SU-DHL-6 (cell line): ENCODE measurements around the gene C10orf62.

Experiments
- H2AFZ ChIP-seq: fragments of 200-600 bp; sonication (generic); 2 replicates; pipeline ENCODE4 v1.6.1; 2014; ENCODE audit warnings: low read depth, mild to moderate bottlenecking, moderate library complexity, mixed read lengths, antibody characterized with exemption, low read length; ENCODE audit not compliant: severe bottlenecking
- H3F3A ChIP-seq: fragments of 200-600 bp; shearing (Covaris generic); 2 replicates; pipeline ENCODE4 v1.6.0; 2016; ENCODE audit warnings: antibody characterized with exemption, mild to moderate bottlenecking; ENCODE audit not compliant: insufficient read depth
- H3K27ac ChIP-seq: fragments of 200-600 bp; sonication (generic); 2 replicates; pipeline ENCODE4 v1.5.1; 2016; ENCODE audit warnings: low read depth, mild to moderate bottlenecking, low read length, moderate library complexity, mixed read lengths
- H3K27me3 ChIP-seq: fragments of 200-600 bp; sonication (generic), shearing (Covaris generic); 2 replicates; pipeline ENCODE4 v1.6.0; 2014; ENCODE audit warnings: mild to moderate bottlenecking, low read length
- H3K36me3 ChIP-seq: fragments of 200-600 bp; sonication (generic); 2 replicates; pipeline ENCODE4 v1.6.1; 2014; ENCODE audit warnings: mild to moderate bottlenecking, low read length, mixed read lengths
- H3K4me2 ChIP-seq: fragments of 300-600, 200-600 bp; shearing (Covaris generic), sonication (generic); 2 replicates; pipeline ENCODE4 v1.6.0; 2014; ENCODE audit warnings: low read length, low read depth, mild to moderate bottlenecking; ENCODE audit not compliant: poor library complexity, severe bottlenecking
- H3K4me3 ChIP-seq: fragments of 200-600 bp; sonication (generic); 2 replicates; pipeline ENCODE4 v1.5.1; 2014; ENCODE audit warnings: antibody characterized with exemption, low read length, mild to moderate bottlenecking, mixed read lengths; ENCODE audit not compliant: insufficient read depth, poor library complexity, severe bottlenecking
- H3K79me2 ChIP-seq: fragments of 200-600 bp; sonication (generic); 2 replicates; pipeline ENCODE4 v1.6.1; 2014; ENCODE audit warnings: mild to moderate bottlenecking, low read length, moderate library complexity; ENCODE audit not compliant: insufficient read depth
- H3K9ac ChIP-seq: fragments of 200-600 bp; sonication (generic); 2 replicates; pipeline ENCODE4 v1.7.0; 2014; ENCODE audit warnings: mild to moderate bottlenecking, low read length
- H3K9me2 ChIP-seq: fragments of 200-600 bp; sonication (generic); replicated peaks from 2 replicates; pipeline ENCODE4 v1.6.1; 2014; ENCODE audit warnings: low read length; ENCODE audit not compliant: insufficient read depth
- H3K9me3 ChIP-seq: fragments of 200-600 bp; sonication (generic); 2 replicates; pipeline ENCODE4 v1.6.1; 2014; ENCODE audit warnings: low read length, mixed read lengths; ENCODE audit not compliant: insufficient read depth
- H4K20me1 ChIP-seq: fragments of 200-600 bp; sonication (generic); 2 replicates; pipeline ENCODE4 v1.6.1; 2014; ENCODE audit warnings: low read depth, mild to moderate bottlenecking, antibody characterized with exemption, low read length, moderate library complexity, mixed read lengths
- EZH2phosphoT487 ChIP-seq: fragments of 200-600 bp; sonication (generic), shearing (Covaris generic); conservative IDR thresholded peaks from 2 replicates; pipeline ENCODE4 v1.6.1; 2018; ENCODE audit warnings: mild to moderate bottlenecking, antibody characterized with exemption, low read length, moderate library complexity, mixed read lengths
- TF ChIP-seq, protein P1 (sequence below): fragments of 200-600 bp; sonication (generic); IDR thresholded peaks from one replicate; pipeline ENCODE4 v1.5.1; 2017; ENCODE audit warnings: antibody characterized with exemption, mild to moderate bottlenecking, low read length, moderate library complexity; ENCODE audit not compliant: insufficient read depth, poor library complexity, severe bottlenecking

C10orf62 gene

DNA sequence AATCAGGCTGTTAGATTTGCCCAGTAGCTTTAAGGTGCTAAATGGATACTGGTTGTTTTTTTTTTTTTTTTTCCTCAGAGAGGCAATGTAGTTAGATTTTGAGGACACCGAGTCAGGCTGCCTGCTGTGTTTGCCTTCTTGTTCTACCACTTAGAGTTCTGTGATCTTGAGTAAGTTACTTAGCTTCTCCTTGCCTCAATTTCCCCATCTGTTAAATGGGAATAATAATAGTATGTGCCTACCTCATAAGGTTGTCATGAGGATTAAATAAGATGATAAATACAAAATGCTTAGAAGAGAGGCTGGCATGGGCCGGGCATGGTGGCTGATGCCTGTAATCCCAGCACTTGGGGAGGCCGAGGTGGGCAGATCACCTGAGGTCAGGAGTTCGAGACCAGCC is 29.2 kb downstream of the C10orf62 start:
- Histone ChIP-seq H4K20me1 (no peaks in the 10 kb centered on the region), H3K9ac (no peak overlapping the region), H3K9me2 (no peaks in the 10 kb centered on the region), H3K4me3 (no peak overlapping the region), H3K9me3 (no peaks in the 10 kb centered on the region), H3K27me3 (no peaks in the 10 kb centered on the region), H3K79me2 (no peaks in the 10 kb centered on the region), H3K27ac (no peak overlapping the region), H3F3A (no peaks in the 10 kb centered on the region), H2AFZ (no peak overlapping the region), H3K4me2 (no peak overlapping the region), H3K36me3 (no peaks in the 10 kb centered on the region)
- TF ChIP-seq, protein P1, sequence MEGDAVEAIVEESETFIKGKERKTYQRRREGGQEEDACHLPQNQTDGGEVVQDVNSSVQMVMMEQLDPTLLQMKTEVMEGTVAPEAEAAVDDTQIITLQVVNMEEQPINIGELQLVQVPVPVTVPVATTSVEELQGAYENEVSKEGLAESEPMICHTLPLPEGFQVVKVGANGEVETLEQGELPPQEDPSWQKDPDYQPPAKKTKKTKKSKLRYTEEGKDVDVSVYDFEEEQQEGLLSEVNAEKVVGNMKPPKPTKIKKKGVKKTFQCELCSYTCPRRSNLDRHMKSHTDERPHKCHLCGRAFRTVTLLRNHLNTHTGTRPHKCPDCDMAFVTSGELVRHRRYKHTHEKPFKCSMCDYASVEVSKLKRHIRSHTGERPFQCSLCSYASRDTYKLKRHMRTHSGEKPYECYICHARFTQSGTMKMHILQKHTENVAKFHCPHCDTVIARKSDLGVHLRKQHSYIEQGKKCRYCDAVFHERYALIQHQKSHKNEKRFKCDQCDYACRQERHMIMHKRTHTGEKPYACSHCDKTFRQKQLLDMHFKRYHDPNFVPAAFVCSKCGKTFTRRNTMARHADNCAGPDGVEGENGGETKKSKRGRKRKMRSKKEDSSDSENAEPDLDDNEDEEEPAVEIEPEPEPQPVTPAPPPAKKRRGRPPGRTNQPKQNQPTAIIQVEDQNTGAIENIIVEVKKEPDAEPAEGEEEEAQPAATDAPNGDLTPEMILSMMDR: no peak
- TF ChIP-seq EZH2phosphoT487: no peak

DNA sequence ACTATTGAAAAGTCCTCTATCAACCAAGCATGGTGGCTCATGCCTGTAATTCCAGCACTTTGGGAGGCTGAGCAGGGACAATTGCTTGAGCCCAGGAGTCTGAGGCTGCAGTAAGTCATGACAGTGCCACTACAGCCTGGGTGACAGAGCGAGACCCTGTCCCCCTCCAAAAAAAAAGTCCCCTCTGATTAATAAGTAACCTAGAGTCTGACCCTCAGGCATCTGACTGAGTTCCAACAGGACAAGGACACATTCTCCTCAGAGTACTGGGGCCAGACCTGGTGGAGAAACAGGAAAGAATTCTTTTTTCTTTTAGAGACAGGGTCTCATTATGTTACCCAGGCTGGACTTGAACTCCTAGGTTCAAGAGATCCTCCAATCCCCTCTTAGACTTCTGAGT is 33.8 kb downstream of the C10orf62 start:
- TF ChIP-seq EZH2phosphoT487: no peak
- TF ChIP-seq, protein P1: no peak
- Histone ChIP-seq H3K4me3 (no peak overlapping the region), H3K79me2 (no peaks in the 10 kb centered on the region), H3K9me2 (no peaks in the 10 kb centered on the region), H2AFZ (no peak overlapping the region), H4K20me1 (no peaks in the 10 kb centered on the region), H3F3A (no peaks in the 10 kb centered on the region), H3K4me2 (no peak overlapping the region), H3K9me3 (no peaks in the 10 kb centered on the region), H3K36me3 (no peaks in the 10 kb centered on the region), H3K27ac (no peak overlapping the region), H3K27me3 (no peaks in the 10 kb centered on the region), H3K9ac (no peak overlapping the region)

DNA sequence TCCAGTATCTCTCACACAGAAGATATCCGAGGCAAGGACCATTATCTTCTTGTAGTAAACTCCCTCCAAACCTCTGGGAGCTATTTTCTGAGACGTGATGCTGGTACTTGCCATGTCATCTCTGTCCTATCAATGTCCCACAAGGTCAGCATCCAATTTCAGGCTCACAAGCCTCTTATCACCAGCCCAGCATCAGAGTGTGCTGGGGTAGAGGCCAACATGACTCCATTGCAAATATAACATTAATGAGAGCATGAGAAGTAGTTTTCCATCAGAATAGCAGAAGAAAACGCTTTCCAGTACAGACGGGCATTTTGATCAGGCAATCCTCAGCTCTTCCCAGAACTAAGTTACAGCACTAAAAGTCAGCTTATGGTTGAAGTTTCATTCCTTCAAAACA is 38.2 kb downstream of the C10orf62 start:
- no peaks in the 10 kb centered on the region for H3K9me3 ChIP-seq
- H3K4me3 ChIP-seq: no peak overlapping the region
- H2AFZ ChIP-seq: no peak overlapping the region
- H3K27ac ChIP-seq: no peak overlapping the region
- no peaks in the 10 kb centered on the region for H3K9me2 ChIP-seq
- H3K27me3 ChIP-seq: no peaks in the 10 kb centered on the region
- H3K36me3 ChIP-seq: no peaks in the 10 kb centered on the region
- H3K9ac ChIP-seq: no peak overlapping the region
- no peaks in the 10 kb centered on the region for H3F3A ChIP-seq
- no peak overlapping the region for H3K4me2 ChIP-seq
- no peaks in the 10 kb centered on the region for H3K79me2 ChIP-seq
- no peak for TF ChIP-seq EZH2phosphoT487
- TF ChIP-seq, protein P1: no peak
- H4K20me1 ChIP-seq: no peaks in the 10 kb centered on the region
